HG03139 (cell line): Measurements from ENCODE around the gene OR6B3.

ENCODE experiments used
- ATAC-seq: cut with Tn5 transposase; IDR thresholded peaks from one replicate; pipeline ENCODE4 v1.9.1; 2021; ENCODE audit not compliant: unreplicated experiment

The OR6B3 gene

DNA sequence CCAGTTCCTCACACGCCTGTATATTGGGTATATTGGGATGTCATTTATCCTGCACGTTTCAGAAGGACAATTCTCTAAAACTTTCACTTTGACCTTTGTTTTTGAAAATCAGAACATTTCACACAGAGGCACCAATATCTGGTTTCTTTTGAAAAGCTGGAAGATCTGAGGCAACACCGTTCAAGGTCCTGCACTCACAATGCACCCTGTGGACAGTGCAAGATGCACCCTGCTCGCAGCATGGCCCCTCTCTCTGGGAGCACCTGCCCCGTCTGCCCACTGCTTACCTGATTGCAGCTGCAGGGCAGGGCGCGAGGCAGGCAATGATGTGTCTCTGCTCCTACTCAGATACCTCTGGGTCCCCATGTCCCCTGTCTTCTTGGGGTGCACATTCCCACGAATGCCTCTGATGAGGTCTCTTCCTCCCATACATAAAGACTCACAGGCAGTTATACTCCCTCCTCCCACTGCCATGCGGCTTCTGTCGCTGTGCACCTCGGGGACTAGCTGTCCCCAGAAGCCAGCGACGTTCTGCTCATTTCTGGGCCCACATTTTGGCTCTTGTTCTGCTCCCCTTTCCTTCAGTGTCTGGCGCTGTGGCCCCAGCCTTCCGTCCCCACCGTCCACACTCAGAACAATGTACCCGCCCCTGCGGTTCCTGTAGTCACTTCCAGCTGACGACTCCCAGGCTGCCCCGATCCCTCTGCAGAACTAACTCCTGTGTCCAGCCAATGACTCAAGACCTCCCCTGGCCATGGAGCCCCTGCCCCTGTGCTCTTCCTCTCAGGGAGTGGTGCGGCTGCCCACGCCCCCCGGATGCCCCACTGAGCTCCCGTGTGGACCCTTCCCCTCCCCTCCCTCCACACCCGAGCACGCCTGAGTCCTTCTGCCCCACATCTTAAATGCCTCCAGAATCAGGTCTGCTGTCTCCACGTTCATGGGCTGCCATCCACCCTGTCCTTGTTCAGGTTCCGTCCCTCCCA is at the start of gene OR6B3:
Gene OR6B3, minus strand, starts transcription at position 349 of the 983 bp plus-strand sequence.
- no peak for ATAC-seq

DNA sequence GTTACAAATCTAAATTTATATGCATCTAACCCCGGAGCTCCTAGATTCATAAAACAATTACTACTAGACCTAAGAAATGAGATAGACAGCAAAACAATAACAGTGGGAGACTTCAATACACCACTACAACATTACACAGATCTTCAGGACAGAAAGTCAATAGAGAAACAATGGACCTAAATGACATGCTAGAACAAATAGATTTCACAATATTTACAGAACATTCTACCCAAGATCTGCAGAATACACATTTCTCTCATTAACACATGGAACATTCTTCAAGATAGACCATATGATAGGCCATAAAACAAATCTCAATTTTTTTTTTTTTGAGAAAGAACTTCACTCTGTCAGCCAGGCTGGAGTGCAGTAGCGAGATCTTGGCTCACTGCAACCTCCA is 45.0 kb upstream of the OR6B3 start:
- no peak for ATAC-seq

DNA sequence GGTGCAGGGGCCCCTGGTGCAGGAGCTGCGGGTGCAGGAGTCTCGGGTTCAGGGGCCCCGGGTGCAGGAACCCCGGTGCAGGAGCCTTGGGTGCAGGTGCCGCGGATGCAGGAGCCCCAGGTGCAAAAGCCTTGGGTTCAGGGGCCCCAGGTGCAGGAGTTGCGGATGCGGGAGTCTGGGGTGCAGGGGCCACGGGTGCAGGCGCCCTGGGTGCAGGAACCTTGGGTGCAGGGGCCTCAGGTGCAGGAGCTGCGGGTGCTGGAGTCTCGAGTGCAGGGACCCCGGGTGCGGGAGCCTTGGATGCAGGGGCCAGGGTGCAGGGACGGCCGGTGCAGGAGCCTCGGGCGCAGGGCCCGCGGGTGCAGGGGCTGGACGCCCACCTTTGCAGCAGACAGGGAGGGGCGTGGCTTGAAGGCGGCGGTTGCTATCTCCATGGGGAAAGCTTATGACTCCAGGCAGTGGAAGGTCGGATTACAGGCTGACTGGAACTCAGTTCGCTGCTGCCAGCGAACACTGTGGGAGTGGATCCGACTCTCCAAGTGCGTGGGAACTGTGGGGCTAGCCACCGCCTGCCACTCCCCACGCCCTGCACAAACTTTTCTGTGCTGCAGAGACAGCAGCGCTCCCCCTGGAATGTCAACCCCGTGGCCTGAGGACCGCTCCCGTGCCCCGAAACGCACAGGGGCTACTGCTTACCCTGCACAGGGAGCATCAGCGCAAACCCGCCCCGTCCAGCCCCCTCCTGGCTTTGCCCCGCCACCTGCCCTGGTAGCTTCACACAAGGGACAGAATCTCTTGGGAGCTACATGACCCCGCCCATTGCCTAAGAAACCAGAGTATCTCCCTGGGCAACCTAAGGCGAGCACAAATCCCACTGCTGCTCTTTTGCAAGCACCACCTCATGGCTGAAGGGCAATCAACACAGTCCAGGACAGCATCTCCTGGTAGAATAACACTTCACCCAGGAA is 42.5 kb upstream of the OR6B3 start:
- no peak for ATAC-seq

DNA sequence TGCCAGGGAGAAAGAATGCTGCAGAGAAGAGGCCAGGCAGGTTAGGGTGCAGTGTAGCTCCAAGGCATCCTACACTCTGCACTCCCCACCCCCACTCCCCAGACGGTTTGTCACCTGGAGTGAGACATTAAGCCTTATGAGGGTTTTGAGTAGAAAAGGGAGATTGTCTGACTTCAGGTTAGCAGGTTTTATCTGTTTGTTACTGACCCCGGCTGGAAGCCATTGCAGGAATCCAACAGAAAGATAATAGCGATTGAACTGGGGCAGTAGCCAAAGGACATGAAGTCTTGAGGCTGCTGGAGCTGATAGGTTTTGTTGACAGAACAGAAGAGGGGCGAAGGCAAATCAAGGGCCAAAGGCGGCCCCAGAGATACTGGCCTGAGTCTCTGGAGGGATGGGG is 36.0 kb upstream of the OR6B3 start:
- no peak for ATAC-seq

DNA sequence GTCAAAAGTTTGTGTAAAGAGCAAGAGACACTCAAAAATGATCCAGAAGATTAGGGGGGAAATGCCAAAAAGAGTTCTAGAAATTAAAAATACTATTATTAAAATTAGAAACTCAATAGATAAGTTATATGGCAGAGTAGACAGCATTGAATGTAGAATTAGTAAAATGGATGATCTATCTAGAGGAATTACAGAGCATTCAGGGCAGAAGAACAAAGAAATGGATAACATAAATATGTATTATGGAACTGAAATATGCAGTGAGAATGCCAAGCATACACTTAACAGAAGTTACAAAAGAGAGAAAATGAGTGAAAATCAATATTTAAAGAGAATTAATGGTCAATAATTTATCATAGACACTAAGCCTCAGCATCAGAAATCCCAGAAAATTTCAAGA is 33.2 kb upstream of the OR6B3 start:
- ATAC-seq = no peak

DNA sequence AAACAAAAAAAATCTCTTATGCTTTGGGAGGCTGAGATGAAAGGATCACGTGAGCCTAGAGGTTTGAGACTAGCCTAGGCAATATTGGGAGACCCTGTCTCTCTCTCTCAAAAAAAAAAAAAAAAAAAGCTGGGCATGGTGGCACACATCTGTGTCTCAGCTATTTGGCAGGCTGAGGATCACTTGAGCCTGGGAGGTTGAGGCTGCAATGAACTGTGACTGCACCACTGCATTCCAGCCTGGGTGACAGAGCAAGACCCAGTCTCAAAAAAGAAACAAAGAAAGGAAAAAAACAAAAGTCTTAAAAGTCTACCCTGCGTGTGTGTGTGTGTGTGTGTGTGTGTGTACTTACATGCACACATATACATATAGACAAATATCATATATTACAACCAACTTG is 25.3 kb upstream of the OR6B3 start:
- ATAC-seq = no peak

DNA sequence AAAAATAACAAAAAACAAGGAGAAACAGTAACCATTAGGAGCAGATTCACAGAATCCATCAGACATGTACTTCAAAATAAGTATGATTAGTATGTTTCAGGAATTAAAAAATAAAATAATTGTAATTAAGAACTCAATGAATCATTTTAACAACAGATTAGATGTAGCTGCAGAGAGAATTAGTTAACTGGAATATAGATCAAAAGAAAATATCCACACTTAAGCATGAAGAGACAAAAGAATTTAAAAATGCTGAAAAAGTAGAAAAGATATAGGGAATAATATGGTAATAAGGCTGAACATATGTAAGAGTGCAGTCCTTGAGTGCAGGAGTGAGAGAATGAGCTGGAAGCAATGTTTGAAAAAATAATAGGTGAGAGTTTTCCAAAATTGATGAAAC is 24.1 kb upstream of the OR6B3 start:
- ATAC-seq = no peak

DNA sequence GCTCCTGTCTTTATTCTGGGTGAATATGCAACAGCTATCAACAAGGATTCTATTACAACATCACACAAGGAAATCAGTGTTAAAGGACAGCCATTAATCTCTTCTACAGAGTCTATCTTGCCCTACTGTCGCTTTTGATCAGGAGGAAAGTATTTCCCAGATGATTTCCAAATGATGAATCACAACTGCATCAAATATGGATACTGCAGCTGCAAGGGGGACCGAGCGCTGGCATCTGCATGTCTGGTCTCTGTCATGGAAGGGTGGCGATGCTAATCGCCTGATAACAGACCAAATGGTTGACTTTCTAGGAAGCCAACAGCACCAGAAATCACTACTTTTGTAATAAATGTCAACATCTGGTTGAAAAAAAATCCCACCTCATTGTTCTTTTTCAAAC is 21.2 kb upstream of the OR6B3 start:
- no peak for ATAC-seq

DNA sequence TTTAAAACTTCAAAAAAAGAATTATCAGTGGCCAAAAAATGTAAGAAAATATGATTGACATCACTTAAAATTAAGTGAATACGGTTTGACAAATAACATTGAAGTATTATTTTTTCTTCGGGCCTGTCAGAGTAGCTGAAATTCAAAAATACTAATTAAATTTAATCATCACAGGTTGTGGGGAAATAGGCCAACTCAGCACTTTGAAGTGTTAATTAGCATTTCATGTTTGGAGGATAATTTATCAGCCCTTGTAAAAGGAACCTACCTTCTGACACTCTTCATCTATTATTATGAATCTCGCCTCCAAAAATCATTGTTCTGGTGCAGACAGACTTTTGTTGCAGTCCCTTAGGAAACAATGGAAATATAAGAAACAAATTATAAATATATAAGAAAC is 17.6 kb upstream of the OR6B3 start:
- no peak for ATAC-seq

DNA sequence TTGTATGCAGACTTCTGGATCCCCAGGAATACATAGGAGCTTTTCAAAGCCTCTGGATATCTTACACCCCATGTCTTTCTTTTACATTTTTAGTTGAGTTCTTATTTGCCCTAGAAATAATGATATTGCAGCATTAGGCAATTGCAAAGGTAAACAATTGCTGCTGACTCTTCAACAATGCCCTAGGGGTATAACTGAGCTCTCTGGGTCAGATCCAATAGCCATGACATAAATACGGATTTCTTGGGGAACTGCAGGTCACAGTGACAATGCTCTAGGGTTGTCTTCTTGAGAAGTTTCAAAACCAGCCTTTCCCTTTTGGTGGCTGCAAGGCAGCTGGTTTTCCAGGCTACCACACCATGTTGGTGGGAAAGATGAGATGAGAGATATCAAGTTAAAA is 16.5 kb upstream of the OR6B3 start:
- ATAC-seq = no peak

DNA sequence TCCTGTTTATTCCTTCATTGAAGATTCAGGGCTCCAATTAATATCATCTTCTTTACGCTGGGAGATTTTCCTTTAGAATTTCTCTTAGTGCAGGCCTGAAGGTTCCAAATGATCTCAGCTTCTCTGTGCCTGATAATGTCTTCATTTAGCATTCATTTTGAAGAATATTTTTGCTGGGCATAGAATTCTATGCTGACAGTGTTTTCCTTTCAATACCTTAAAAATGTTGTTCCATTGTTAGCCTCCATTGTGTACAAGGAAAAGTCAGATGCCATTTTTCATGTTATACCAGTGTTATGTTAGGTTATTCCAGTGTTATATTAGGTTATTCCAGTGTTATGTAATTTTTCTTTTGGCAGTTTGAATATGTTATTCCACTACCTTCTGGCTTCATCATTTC is 14.9 kb upstream of the OR6B3 start:
- no peak for ATAC-seq

DNA sequence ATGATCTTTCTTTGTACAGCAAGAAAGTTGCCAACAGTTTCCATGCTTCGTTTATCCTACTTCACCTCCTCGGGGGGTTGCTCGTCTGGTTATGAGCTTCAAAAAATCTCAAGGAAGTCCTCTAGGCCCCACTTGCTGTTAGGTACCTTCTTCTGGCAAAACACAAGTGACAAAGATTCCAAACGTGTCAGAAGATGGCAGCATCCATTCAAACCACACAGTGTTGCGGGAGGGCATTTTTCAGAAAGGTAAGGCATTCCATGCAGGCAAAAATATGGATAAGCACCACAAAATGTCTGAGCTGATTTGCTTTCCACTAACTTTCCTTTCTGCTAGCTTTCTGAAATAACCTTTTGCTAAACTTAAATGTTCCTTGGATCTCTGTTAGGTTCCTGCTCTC is 13.2 kb upstream of the OR6B3 start:
- no peak for ATAC-seq

DNA sequence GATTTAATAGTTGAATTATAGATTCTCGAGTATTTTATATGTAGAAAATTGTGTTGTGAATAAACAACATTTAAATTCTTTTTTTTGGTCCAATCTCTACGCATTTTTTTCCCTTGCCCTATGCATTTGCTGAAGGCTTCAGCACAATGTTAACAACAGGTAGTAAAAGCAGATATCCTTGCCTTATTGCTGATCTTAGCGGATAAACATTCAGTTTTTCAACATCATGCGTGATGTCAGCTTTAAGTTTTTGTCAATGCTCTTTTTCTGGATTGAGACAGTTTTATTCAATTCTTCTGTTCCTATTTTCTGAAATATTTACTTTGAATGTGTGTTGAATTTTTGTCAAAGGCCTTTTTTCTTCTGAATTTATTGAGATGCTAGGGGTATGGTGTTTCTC is 11.6 kb upstream of the OR6B3 start:
- ATAC-seq = no peak

DNA sequence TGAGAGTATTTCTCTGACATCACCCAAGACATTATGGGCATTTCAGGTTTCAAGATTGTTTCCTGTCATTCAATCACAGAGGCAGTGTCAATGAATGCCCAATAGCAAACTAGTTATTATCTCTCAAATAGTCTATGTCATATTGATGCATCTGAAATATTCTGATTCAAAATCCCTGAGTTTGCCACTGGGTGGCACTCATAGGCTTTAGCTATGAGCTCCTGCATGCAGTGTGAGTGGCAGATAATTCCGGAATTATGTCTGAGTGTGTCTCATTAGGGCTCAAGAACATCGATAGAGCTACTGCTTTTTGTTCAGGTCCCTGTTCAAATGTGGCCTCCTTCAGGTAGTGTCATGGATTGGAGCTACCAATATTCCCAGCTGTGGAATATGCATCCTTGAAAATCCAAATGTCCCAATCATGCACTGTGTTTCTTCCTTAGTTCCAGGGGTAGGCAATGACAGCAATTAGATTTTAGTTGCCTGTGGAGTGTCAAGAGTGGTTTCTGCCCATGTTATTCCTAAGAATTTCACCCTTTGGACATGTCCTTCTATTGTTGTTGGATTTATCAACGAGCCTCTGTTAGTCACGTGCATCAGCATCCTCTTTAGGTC is 7.8 kb upstream of the OR6B3 start:
- no peak for ATAC-seq

DNA sequence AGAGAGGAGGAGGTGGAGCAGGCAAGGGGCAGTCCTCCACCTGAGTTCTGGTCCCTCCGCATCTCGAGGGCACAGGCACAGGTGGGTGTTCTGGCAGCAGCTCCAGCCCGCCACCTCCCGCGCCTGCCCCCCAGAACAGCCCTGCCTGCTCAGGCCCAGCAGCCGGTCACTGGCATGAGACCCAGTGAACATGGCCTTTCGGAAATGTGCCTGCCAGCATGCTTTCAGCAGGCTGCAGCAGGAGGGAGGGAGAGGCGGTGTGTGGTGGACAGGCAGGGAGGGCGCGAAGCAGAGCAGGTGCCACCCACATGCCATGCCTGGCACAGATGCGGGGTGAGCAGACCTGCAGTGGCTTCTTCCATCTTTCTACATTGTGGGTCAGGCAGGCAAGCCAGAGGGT is 3.4 kb upstream of the OR6B3 start:
- no peak for ATAC-seq

DNA sequence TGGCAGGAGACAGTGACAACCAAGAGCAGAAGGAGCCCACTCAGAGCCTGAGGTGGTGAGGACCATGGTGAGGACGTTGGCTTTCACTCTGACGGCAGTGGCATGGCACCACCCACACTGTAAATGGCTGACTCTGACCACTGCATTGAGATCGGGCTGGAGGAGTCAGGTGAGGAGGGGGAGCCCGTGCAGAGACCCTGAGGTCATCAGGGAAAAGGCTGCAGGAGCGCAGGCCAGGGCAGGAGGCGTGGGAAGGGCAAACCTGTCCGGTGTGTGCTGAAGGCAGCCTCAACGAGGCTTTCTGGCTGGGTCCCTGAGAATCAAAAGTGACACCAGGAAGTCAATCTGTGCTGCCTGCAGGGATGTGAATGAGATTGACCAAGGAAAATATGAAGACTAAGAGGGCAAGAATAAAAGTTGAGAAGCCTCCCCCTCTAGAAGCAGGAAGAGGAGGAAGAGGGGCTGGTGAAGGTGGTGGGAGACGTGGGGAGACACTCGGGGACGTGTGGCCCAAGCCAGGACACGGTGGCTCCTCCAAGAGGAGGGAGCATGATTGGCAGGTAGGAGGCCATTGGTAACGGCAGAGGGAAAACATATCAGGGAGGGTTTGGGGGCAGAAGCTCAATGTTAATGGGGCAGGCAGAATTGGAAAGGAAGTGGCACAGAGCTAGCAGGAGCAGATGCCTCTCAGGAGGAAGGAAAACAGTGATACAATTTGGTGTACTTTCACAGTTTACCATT is 2.0 kb upstream of the OR6B3 start:
- no peak for ATAC-seq

DNA sequence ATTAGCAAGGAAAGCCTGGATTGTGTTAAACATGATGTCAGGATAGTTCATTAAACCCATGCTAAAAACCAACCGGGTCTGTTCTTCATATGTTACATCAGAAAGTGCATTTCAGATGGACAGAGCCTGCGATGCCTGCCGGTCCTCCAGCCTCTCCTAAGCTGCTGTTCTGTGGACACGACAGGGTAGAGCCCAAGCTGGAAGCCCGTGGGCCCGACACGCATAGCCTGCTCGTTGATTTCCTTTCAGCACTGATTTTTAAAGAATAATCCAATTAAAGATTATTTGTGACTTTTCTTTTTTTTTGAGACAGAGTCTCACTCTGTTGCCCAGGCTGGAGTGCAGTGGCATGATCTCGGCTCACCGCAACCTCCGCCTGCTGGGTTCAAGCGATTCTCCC is 797 bp downstream of the OR6B3 start:
- ATAC-seq = no peak

DNA sequence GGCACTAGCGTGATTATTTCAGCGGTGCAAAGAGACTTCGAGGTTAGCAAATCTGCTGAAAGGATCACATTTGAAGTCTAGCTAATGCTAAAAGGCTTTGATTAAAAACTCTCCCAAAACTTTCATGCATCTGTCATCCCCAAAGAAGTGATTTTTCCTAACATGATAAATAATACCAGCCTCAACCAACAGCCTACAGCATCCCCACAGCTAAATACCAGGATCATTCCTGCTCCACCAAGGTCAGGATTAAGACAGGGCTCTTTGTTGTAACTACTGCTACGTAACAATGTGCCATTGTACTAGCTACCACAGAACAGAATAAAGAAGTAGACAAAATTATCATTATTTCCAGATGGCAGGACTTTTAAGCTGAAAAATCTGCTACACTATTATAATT is 1.6 kb downstream of the OR6B3 start:
- ATAC-seq = no peak

DNA sequence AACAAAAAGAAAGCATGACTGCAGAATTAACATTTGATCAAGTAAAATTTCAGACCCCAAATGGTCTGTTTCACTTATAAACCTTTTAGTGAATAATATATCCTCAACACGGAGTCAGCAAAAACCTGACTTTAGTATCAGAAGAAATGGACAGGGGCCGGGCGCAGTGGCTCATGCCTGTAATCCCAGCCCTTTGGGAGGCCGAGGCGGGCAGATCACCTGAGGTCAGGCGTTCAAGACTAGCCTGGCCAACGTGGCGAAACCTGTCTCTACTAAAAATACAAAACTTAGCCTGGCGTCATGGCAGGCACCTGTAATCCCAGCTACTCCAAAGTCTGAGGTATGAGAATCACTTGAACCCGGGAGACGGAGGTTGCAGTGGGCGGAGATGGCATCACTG is 3.0 kb downstream of the OR6B3 start:
- no peak for ATAC-seq

DNA sequence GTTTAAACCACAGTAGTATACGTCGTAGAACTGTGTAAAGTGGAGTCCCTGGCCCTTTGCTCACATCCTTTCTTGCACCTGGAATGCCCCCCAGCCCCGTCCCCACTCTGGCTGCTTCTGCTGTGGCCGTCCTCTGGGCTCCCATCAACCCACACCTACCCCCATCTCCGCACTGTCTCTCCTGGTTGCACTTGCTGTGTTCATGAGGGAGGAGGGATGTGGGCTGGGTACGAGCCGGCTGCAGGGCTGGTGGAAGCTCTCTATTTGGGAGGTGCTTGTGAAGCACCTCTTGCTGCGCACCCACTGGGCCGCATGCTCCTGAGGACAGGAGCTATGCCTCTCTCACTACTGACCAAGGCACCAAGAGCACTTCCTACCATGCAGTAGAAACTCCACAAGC is 5.1 kb downstream of the OR6B3 start:
- no peak for ATAC-seq

DNA sequence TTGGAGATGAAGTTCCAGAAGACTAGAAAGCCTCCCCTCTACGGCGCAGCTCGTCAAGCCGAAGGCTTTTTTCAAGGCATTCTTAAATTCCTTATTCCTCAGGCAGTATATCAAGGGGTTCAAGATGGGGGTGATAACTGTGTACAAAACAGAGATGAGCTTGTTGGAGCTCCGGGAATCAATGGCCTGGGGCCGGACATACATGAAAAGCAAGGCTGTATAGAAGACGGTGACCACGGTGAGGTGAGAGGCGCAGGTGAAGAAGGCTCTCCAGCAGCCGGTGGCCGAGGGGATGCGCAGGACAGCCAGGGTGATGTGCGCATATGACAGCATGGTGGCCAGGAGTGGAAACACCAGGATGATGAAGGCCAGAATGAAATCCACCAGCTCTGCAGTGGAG is 8.2 kb downstream of the OR6B3 start:
- no peak for ATAC-seq
